Dermis lymphatic vessel endothelial cell (primary cell): Measurements from ENCODE around the gene ARHGAP32. TPM values are rescaled to one million over a fixed set of nuclear protein-coding genes. Genes with fewer than 3 reads are reported as not detected.

ENCODE experiments used
- total RNA-seq: library from RNA; depleted of rRNA; stranded (reverse); fragments of >200 nt; gene quantifications from 2 replicates; pipeline ENCODE4 v1.2.1, GENCODE V29; 2014

ARHGAP32 gene
- total RNA-seq, result 6.1 and 6.6 TPM in 2 replicates

GRCh38 chr11:129192150-129192549, at the start of gene ARHGAP32:
ARHGAP32 (minus strand) TSS chr11:129192325; CDS start chr11:129192198, 127 bp downstream.

GRCh38 chr11:128942817-128943427, 249.2 kb downstream of the ARHGAP32 start, which contains the start of gene TP53AIP1:
TP53AIP1 (minus strand) TSS chr11:128942871; CDS start chr11:128937818, 5,053 bp downstream.

Other genes starting within 250 kb of the ARHGAP32 start
- gene TP53AIP1, start 249.5 kb downstream of the ARHGAP32 start, total RNA-seq, result not detected in 2 replicates
- gene BARX2, start 183.5 kb upstream of the ARHGAP32 start, total RNA-seq, result not detected in 2 replicates